Upper lobe of left lung (tissue), 6 donors: Measurements from ENCODE around the gene RASGEF1C. TPM values are rescaled to one million over a fixed set of nuclear protein-coding genes. Genes with fewer than 3 reads are reported as not detected.

Experiments used
- ATAC-seq, 2 donors: fragments of 200-7000 bp; cut with Tn5 transposase; one replicate each; pipeline ENCODE4 v1.9.1; 2022; ENCODE audit warnings: mild to moderate bottlenecking in 2 of 2, moderate library complexity in 2 of 2; ENCODE audit not compliant: low FRiP score in 2 of 2
- DNase-seq, 2 donors: peaks; one replicate each; pipeline ENCODE4 v3.0.0-alpha.2; 2019 to 2020
- H3K27ac ChIP-seq, 4 donors: fragments of 200-600 bp; sonication (generic); one replicate each; pipeline ENCODE4 v1.5.1; 2016 to 2019
- H3K27me3 ChIP-seq, 4 donors: fragments of 200-600 bp; sonication (generic); one replicate each; pipeline ENCODE4 v1.5.1; 2017 to 2019
- H3K36me3 ChIP-seq, 4 donors: fragments of 200-600 bp; sonication (generic); one replicate each; pipeline ENCODE4 v1.5.1; 2016 to 2019
- H3K4me1 ChIP-seq, 4 donors: fragments of 200-600 bp; sonication (generic); one replicate each; pipeline ENCODE4 v1.5.1; 2018 to 2019
- H3K4me3 ChIP-seq, 4 donors: fragments of 200-600 bp; sonication (generic); one replicate each; pipeline ENCODE4 v1.5.1; 2017 to 2019; ENCODE audit warnings: mild to moderate bottlenecking in 2 of 4, moderate library complexity in 1 of 4
- H3K9me3 ChIP-seq, 4 donors: fragments of 200-600 bp; sonication (generic); one replicate each; pipeline ENCODE4 v1.5.1; 2018 to 2019
- EP300 ChIP-seq, 4 donors: sonication (generic); formaldehyde crosslinking; IDR thresholded peaks; one replicate each; pipeline ENCODE4 v1.5.1; 2017; ENCODE audit warnings: antibody characterized with exemption in 4 of 4, control low read depth in 2 of 4
- POLR2A ChIP-seq, 4 donors: fragments of 450-650 bp; IDR thresholded peaks; one replicate each; pipeline ENCODE4 v1.5.1; 2016 to 2017; ENCODE audit warnings: antibody characterized with exemption in 4 of 4, mild to moderate bottlenecking in 2 of 4
- POLR2AphosphoS5 ChIP-seq, 2 donors: sonication (generic); formaldehyde crosslinking; IDR thresholded peaks; one replicate each; pipeline ENCODE4 v1.5.1; 2017; ENCODE audit warnings: antibody characterized with exemption in 2 of 2
- WGBS, 2 donors: methylation state at CpG; one replicate each; pipeline ENCODE4 v1.1.5; 2017 to 2018; 5-methylcytosine and 5-hydroxymethylcytosine counted together
- total RNA-seq, 6 donors: library from RNA; depleted of rRNA in 4 of 6; stranded (reverse); fragments of >200 nt in 4 of 6; gene quantifications; one replicate each; pipeline versions ENCODE4 v1.1.0 to v1.2.1, GENCODE V29; 2016 to 2021
- TF ChIP-seq, protein P1 (sequence below), 6 experiments: fragments of 450-650 bp in 4 of 6; fragments of 200-600 bp in 2 of 6; sonication (generic) in 2 of 6; IDR thresholded peaks; one replicate each; pipeline ENCODE4 v1.5.1; 2016 to 2019; ENCODE audit warnings: antibody characterized with exemption in 6 of 6
- donor health status: DM: no; HTN: no; CAD: no; lungs with moderate emphysema.
- donor health status: DM: no; HTN: yes; CAD: no; lungs with severe emphysema.

RASGEF1C gene
- total RNA-seq, 6 donors from 2014 or later: not detected

DNA sequence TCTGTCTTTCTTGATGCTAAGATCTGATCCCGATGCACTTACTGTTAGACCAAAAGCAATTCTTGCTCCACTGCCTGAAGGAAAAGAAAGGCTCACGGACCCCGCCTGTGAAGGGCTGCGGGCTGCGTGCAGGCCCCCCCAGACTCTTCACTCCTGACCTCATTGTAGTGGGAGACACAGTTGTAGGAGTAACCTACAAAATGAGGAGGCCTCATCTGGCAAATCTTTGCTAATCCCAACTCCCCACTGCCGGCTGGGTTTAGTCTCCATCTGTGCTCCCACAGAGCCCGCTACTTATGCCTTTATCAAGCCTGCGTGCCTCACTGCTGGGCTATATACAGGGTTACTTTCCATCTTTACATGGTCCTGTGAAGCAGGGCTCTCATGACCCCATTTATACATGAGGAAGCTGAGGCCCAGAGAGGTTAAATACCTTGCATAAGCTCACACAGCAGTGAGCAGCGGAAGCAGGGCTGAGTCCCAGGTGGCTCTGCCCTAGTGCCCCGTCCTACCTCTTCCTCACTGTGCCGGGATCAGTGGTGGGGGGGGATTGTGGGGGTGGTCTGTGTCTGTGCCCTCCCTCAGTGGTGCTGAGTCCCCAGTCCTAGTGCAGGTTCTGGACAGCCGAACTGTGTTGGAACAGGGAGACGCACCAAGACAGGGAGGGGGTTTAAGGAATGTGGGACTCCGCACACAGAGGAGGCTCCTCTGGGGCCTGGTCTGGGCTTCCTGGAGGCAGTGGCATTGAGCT lies 93.5 kb downstream of the RASGEF1C start:
- WGBS, 2 donors: 89 to 94% methylated on average over 11 to 14 of the region's 14 CpGs
- no peaks in the 10 kb centered on the region for H3K27me3 ChIP-seq
- H3K9me3 ChIP-seq: no peaks in the 10 kb centered on the region
- DNase-seq (no peak), ATAC-seq (no peak)
- no peaks in the 10 kb centered on the region for H3K36me3 ChIP-seq
- TF ChIP-seq, protein P1, sequence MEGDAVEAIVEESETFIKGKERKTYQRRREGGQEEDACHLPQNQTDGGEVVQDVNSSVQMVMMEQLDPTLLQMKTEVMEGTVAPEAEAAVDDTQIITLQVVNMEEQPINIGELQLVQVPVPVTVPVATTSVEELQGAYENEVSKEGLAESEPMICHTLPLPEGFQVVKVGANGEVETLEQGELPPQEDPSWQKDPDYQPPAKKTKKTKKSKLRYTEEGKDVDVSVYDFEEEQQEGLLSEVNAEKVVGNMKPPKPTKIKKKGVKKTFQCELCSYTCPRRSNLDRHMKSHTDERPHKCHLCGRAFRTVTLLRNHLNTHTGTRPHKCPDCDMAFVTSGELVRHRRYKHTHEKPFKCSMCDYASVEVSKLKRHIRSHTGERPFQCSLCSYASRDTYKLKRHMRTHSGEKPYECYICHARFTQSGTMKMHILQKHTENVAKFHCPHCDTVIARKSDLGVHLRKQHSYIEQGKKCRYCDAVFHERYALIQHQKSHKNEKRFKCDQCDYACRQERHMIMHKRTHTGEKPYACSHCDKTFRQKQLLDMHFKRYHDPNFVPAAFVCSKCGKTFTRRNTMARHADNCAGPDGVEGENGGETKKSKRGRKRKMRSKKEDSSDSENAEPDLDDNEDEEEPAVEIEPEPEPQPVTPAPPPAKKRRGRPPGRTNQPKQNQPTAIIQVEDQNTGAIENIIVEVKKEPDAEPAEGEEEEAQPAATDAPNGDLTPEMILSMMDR (IDR thresholded peaks at IDR 0.05): no peak
- TF ChIP-seq POLR2A (IDR thresholded peaks at IDR 0.05): no peak
- TF ChIP-seq POLR2AphosphoS5 (IDR thresholded peaks at IDR 0.05): no peak
- no peak for TF ChIP-seq EP300 (IDR thresholded peaks at IDR 0.05)
- H3K27ac ChIP-seq: no peak overlapping the region
- H3K4me1 ChIP-seq: no peaks in the 10 kb centered on the region
- no peak overlapping the region for H3K4me3 ChIP-seq

DNA sequence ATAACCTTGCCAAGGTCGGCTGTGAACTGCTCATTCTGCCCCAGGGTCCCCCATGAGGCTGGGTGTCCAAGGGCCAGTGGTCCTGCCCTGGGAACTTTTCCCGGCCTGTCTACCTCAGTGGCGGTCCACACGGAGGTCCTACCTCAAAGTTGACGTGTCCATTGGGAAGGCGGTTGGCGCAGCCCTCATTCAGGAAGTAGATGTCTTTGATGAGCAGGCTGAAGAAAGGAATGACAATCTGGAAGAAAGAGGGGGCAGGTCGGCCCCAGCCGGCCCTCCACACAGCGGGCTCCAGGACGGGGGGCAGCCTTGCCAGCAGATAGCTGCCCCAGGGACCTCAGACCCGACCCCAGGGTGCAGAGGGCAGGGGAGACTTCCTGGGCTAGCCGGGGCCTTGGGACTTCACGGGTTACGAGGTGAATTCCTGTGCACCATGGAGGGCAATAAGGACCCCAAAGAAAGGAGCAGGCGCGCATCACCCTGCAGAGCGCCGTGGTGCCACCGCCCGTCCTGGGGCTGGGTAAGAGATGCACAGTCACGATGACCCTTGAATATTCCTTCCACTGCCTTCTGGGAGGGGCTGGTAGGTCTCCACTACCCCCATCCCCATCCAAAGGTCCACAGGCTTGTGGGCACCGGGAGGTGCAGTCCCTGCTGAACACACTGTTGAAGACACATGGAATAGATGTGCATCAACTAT lies 94.6 kb downstream of the RASGEF1C start:
- H3K4me1 ChIP-seq: no peaks in the 10 kb centered on the region
- 87 to 90% methylated on average over 10 to 23 of the region's 23 CpGs for WGBS, 2 donors
- no peaks in the 10 kb centered on the region for H3K9me3 ChIP-seq
- H3K27me3 ChIP-seq: no peaks in the 10 kb centered on the region
- no peak for DNase-seq
- no peak for ATAC-seq
- H3K27ac ChIP-seq: no peak overlapping the region
- no peaks in the 10 kb centered on the region for H3K36me3 ChIP-seq
- no peak overlapping the region for H3K4me3 ChIP-seq
- TF ChIP-seq POLR2AphosphoS5 (IDR thresholded peaks at IDR 0.05): no peak
- TF ChIP-seq POLR2A (IDR thresholded peaks at IDR 0.05): no peak
- no peak for TF ChIP-seq EP300 (IDR thresholded peaks at IDR 0.05)
- TF ChIP-seq, protein P1 (IDR thresholded peaks at IDR 0.05): no peak

DNA sequence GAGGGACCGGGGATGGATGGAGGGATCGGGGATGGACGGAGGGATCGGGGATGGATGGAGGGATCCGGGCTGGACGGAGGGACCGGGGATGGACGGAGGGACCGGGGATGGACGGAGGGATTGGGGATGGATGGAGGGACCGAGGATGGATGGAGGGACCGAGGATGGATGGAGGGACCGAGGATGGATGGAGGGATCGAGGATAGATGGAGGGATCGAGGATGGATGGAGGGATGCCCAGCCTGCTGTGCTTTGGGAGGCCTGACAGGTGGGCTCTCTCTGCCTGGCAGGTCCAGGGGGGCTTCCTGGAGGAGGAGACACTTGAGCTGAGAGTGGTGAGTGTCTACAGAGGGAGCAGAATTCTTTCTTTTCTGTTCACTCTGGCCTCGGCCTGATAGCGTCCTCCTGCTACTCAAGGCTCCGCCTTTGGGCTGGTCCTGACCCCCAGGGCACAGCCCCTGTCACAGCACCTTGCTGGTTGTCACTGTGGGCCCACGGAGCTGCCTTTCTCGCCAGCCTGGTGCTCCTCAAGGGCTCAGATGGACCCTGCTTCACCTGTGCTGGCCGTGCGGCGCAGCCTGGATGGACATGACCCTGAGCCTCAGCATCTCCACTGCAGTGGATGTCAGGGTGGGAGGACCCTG lies 95.2 kb downstream of the RASGEF1C start:
- H3K36me3 ChIP-seq: no peaks in the 10 kb centered on the region
- no peaks in the 10 kb centered on the region for H3K9me3 ChIP-seq
- no peak overlapping the region for H3K4me3 ChIP-seq
- H3K27me3 ChIP-seq: no peaks in the 10 kb centered on the region
- H3K27ac ChIP-seq: no peak overlapping the region
- ATAC-seq (no peak), DNase-seq (no peak)
- H3K4me1 ChIP-seq: no peaks in the 10 kb centered on the region
- TF ChIP-seq POLR2A (IDR thresholded peaks at IDR 0.05): no peak
- TF ChIP-seq, protein P1 (IDR thresholded peaks at IDR 0.05): no peak
- TF ChIP-seq POLR2AphosphoS5 (IDR thresholded peaks at IDR 0.05): no peak
- no peak for TF ChIP-seq EP300 (IDR thresholded peaks at IDR 0.05)
- WGBS, 2 donors: 88 to 90% methylated on average over 21 to 22 of the region's 23 CpGs

DNA sequence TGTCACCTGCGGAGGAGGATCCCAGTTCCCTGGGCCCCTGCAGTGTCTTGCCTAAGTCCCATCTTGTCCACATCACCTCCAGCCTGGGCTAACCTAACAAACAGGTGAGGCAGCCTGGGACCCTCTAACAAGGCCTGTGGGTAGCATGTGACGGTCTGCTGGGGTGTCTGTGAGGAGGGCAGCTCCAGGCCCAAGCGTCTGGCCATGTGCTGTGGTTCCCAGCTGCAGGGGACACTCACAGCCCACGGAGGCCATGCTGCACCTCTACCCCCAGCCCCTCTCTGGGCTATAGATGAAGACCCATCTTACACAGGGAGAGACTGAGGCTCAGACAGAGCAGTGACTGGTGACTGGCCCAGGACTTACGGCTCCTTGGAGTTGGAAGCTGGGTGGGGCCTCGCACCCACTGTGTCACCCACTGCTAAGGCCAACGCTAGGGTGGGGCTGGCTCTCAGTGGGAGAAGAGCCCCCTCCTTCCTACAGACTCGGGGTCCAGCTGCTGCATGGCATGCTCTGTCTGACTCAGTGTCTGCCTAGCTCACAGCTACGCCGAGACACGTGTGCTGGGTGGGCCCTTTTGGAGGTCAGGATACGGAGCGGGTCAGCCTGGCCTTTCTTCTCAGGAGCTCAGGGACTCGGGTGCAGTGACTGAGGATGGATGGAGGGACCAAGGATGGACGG lies 96.7 kb downstream of the RASGEF1C start:
- no peak overlapping the region for H3K27ac ChIP-seq
- peaks cover 3 to 8% (median 4%) of the 10 kb centered on the region in 4 donors for H3K9me3 ChIP-seq
- H3K36me3 ChIP-seq: no peaks in the 10 kb centered on the region
- DNase-seq: no peak
- TF ChIP-seq, protein P1 (IDR thresholded peaks at IDR 0.05): no peak
- no peak for TF ChIP-seq POLR2A (IDR thresholded peaks at IDR 0.05)
- no peak for TF ChIP-seq EP300 (IDR thresholded peaks at IDR 0.05)
- no peak for TF ChIP-seq POLR2AphosphoS5 (IDR thresholded peaks at IDR 0.05)
- H3K4me1 ChIP-seq: no peaks in the 10 kb centered on the region
- ATAC-seq: no peak
- WGBS, 2 donors: 81 to 82% methylated on average over 13 to 15 of the region's 15 CpGs
- H3K4me3 ChIP-seq: no peak overlapping the region
- H3K27me3 ChIP-seq: no peaks in the 10 kb centered on the region
